A549 (cell line): Measurements from ENCODE around the gene TRIM54. TPM values are rescaled to one million over a fixed set of nuclear protein-coding genes. Genes with fewer than 3 reads are reported as not detected.

Source experiments
- ATAC-seq, 2 experiments: fragments of 200-7000 bp in 1 of 2; fragments of >200 bp in 1 of 2; cut with Nextera tagmentation in 1 of 2; cut with Tn5 transposase in 1 of 2; 3 replicates each; pipeline versions ENCODE4 v1.8.0 to v1.9.1; 2018 to 2020; ENCODE audit warnings: mild to moderate bottlenecking in 1 of 2, moderate library complexity in 1 of 2
- CTCF ChIA-PET: fragments of 300-600 bp; sonication (Branson Sonifier 250); formaldehyde crosslinking; extraction: SDS; loops from one replicate; lab custom pipeline; 2021; ENCODE audit warnings: antibody characterized with exemption, inconsistent platforms; lab: Yijun Ruan, JAX
- POLR2A ChIA-PET: fragments of 350-600 bp; formaldehyde crosslinking; extraction: SDS; loops from one replicate; lab custom pipeline; 2021; ENCODE audit warnings: antibody characterized with exemption, inconsistent platforms; lab: Yijun Ruan, JAX
- DNase-seq, 2 experiments: peaks; one replicate each; pipeline versions ENCODE4 v3.0.0 to v3.0.0-alpha.2; 2011 to 2016; ENCODE audit warnings: low read depth in 1 of 2, low spot score in 1 of 2
- FAIRE-seq: peaks from 2 replicates; lab custom pipeline; 2011; peaks lifted over from hg19 to GRCh38; lab: Jason Lieb, UNC
- H3K27ac ChIP-seq, 2 experiments: fragments of >200 bp; sonication (Bioruptor Twin); formaldehyde crosslinking; 3 replicates each; pipeline ENCODE4 v1.5.1; 2016 to 2017
- H3K4me1 ChIP-seq: fragments of >200 bp; sonication (Bioruptor Twin); formaldehyde crosslinking; 3 replicates; pipeline ENCODE4 v1.6.1; 2016
- H3K4me2 ChIP-seq: fragments of >200 bp; sonication (Bioruptor Twin); formaldehyde crosslinking; 3 replicates; pipeline ENCODE4 v1.6.1; 2016
- H3K4me3 ChIP-seq: fragments of >200 bp; sonication (Bioruptor Twin); formaldehyde crosslinking; 3 replicates; pipeline ENCODE4 v1.5.1; 2016
- H3K9me3 ChIP-seq: fragments of >200 bp; sonication (Bioruptor Twin); formaldehyde crosslinking; 3 replicates; pipeline ENCODE4 v1.6.1; 2016
- BHLHE40 ChIP-seq: IDR thresholded peaks from 2 replicates; pipeline ENCODE4 v1.6.1; 2012; ENCODE audit warnings: low read depth, low read length, inconsistent platforms
- CBX8 ChIP-seq: fragments of 200-600 bp; sonication (generic); IDR thresholded peaks from 2 replicates; pipeline ENCODE4 v1.6.1; 2016
- CHD4 ChIP-seq: fragments of 200-600 bp; sonication (generic); IDR thresholded peaks from 2 replicates; pipeline ENCODE4 v1.6.1; 2016; ENCODE audit warnings: antibody characterized with exemption, mild to moderate bottlenecking, borderline replicate concordance
- EHF ChIP-seq: fragments of 250-450 bp; sonication (Bioruptor Pico); IDR thresholded peaks from 2 replicates; pipeline ENCODE4 v1.5.0; 2020; ENCODE audit warnings: mild to moderate bottlenecking
- ELK1 ChIP-seq: fragments of 150-350 bp; IDR thresholded peaks from 2 replicates; pipeline ENCODE4 v1.6.1; 2014; ENCODE audit warnings: low read depth, mild to moderate bottlenecking, low read length
- EP300 ChIP-seq, 2 experiments: fragments of >200 bp; sonication (Bioruptor Twin); formaldehyde crosslinking; IDR thresholded peaks; 2 replicates in 1 of 2; 3 replicates in 1 of 2; pipeline ENCODE4 v1.6.1; 2016 to 2017
- ESRRA ChIP-seq: fragments of 150-350 bp; IDR thresholded peaks from 2 replicates; pipeline ENCODE4 v1.6.1; 2014; ENCODE audit warnings: mild to moderate bottlenecking, low read length, borderline replicate concordance
- HMGXB4 ChIP-seq: fragments of 250-450 bp; sonication (Bioruptor Pico); IDR thresholded peaks from 2 replicates; pipeline ENCODE4 v1.5.0; 2021; ENCODE audit warnings: mild to moderate bottlenecking, moderate library complexity, borderline replicate concordance
- HOXB13 ChIP-seq: fragments of 250-450 bp; sonication (Bioruptor Pico); IDR thresholded peaks from 2 replicates; pipeline ENCODE4 v1.5.0; 2020; ENCODE audit warnings: low read depth, mild to moderate bottlenecking, moderate library complexity
- MAFK ChIP-seq: fragments of 450-650 bp; IDR thresholded peaks from 2 replicates; pipeline ENCODE4 v1.6.1; 2014; ENCODE audit not compliant: partially characterized antibody
- NFE2L2 ChIP-seq: fragments of 150-350 bp; conservative IDR thresholded peaks from 2 replicates; pipeline ENCODE4 v1.6.1; 2014; ENCODE audit warnings: low read length
- PHF8 ChIP-seq: fragments of 200-600 bp; sonication (generic); IDR thresholded peaks from 2 replicates; pipeline ENCODE4 v1.6.1; 2016; ENCODE audit warnings: low read depth, mild to moderate bottlenecking, antibody characterized with exemption, moderate library complexity, borderline replicate concordance
- RAD21 ChIP-seq, 2 experiments: fragments of >200 bp in 1 of 2; sonication (Bioruptor Twin) in 1 of 2; formaldehyde crosslinking in 1 of 2; IDR thresholded peaks in 1 of 2; conservative IDR thresholded peaks in 1 of 2; 2 replicates in 1 of 2; 3 replicates in 1 of 2; pipeline ENCODE4 v1.6.1; 2012 to 2018; ENCODE audit warnings: inconsistent platforms in 1 of 2
- RFX5 ChIP-seq: fragments of 450-650 bp; IDR thresholded peaks from 2 replicates; pipeline ENCODE4 v1.7.1; 2014; ENCODE audit warnings: antibody characterized with exemption, mild to moderate bottlenecking, moderate library complexity
- SREBF2 ChIP-seq: fragments of 450-650 bp; IDR thresholded peaks from 2 replicates; pipeline ENCODE4 v1.6.1; 2014; ENCODE audit warnings: mild to moderate bottlenecking, moderate library complexity
- TFCP2L1 ChIP-seq: fragments of 250-450 bp; sonication (Bioruptor Pico); IDR thresholded peaks from 2 replicates; pipeline ENCODE4 v1.5.0; 2021; ENCODE audit warnings: mild to moderate bottlenecking
- TP53 ChIP-seq: fragments of 250-450 bp; sonication (Bioruptor Pico); IDR thresholded peaks from 2 replicates; pipeline ENCODE4 v1.5.0; 2021; ENCODE audit warnings: mild to moderate bottlenecking, moderate library complexity
- ZC3H11A ChIP-seq: fragments of 450-650 bp; IDR thresholded peaks from 2 replicates; pipeline ENCODE4 v1.6.1; 2014; ENCODE audit warnings: antibody characterized with exemption, mild to moderate bottlenecking
- ZNF302 ChIP-seq: fragments of 250-450 bp; sonication (Bioruptor Pico); IDR thresholded peaks from 2 replicates; pipeline ENCODE4 v1.9.0; 2021; ENCODE audit warnings: inconsistent platforms, mild to moderate bottlenecking, moderate library complexity
- WGBS: methylation state at CpG from one replicate; pipeline ENCODE4 v1.1.6; 2017; ENCODE audit errors: missing lambda C conversion rate; 5-methylcytosine and 5-hydroxymethylcytosine counted together
- polyA plus RNA-seq, 4 experiments: library from polyadenylated mRNA; depleted of rRNA in 3 of 4; stranded (reverse); fragments of >200 nt; fragmentation: RNase III in 1 of 4; extraction: RNeasy Plus Mini Kit Qiagen cat#74134 plus additional on column Dnase treatment in 1 of 4; gene quantifications; 2 replicates in 3 of 4; 3 replicates in 1 of 4; pipeline ENCODE4 v1.2.3, GENCODE V29; 2011 to 2017
- TF ChIP-seq, protein P1 (sequence below): fragments of >200 bp; sonication (Bioruptor Twin); formaldehyde crosslinking; IDR thresholded peaks from 3 replicates; pipeline ENCODE4 v1.5.1; 2016

Gene TRIM54
- polyA plus RNA-seq, 2 of the 4 experiments (the other 2 are of a cell fraction), result 0.13 to 0.14 TPM

GRCh38 chr2:27288610-27289009, 6.4 kb downstream of the TRIM54 start:
- ATAC-seq, result no peak
- TF ChIP-seq ZNF302 (CRISPR knock-in tag) (no peak), SREBF2 (no peak), ZC3H11A (no peak), TFCP2L1 (CRISPR knock-in tag) (no peak), EP300 (IDR thresholded peaks at IDR 0.05) (no peak), ESRRA (no peak), CHD4 (no peak), TP53 (CRISPR knock-in tag) (no peak), HMGXB4 (no peak), CBX8 (no peak), BHLHE40 (no peak), NFE2L2 (no peak)
- TF ChIP-seq, protein P1, sequence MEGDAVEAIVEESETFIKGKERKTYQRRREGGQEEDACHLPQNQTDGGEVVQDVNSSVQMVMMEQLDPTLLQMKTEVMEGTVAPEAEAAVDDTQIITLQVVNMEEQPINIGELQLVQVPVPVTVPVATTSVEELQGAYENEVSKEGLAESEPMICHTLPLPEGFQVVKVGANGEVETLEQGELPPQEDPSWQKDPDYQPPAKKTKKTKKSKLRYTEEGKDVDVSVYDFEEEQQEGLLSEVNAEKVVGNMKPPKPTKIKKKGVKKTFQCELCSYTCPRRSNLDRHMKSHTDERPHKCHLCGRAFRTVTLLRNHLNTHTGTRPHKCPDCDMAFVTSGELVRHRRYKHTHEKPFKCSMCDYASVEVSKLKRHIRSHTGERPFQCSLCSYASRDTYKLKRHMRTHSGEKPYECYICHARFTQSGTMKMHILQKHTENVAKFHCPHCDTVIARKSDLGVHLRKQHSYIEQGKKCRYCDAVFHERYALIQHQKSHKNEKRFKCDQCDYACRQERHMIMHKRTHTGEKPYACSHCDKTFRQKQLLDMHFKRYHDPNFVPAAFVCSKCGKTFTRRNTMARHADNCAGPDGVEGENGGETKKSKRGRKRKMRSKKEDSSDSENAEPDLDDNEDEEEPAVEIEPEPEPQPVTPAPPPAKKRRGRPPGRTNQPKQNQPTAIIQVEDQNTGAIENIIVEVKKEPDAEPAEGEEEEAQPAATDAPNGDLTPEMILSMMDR, result no peak

GRCh38 chr2:27290549-27290948, 8.3 kb downstream of the TRIM54 start:
- Histone ChIP-seq H3K27ac (no peak overlapping the region), H3K9me3 (no peaks in the 10 kb centered on the region), H3K4me3 (no peak overlapping the region), H3K4me1 (peaks cover 36% of the 10 kb centered on the region), H3K4me2 (no peak overlapping the region)
- DNase-seq (no peak), FAIRE-seq (no peak), ATAC-seq (no peak)
- no peak for TF ChIP-seq HOXB13 (CRISPR knock-in tag)
- no peak for TF ChIP-seq PHF8
- no peak for TF ChIP-seq NFE2L2
- TF ChIP-seq RAD21 (conservative IDR thresholded peaks at IDR 0.05 in 1 of 2, IDR thresholded peaks at IDR 0.05 in 1 of 2), result no peak
- TF ChIP-seq RFX5, result no peak
- no peak for TF ChIP-seq EP300 (IDR thresholded peaks at IDR 0.05)
- no peak for TF ChIP-seq MAFK
- no peak for TF ChIP-seq ELK1
- ChIA-PET CTCF (interaction anchor here (0.6 to 20.5 kb wide), 9 partner anchors 8 to 329 kb away, joined by 3 to 394 read pairs (median 13); partner anchors contain the start of genes DNAJC5G, SLC30A3 and TRIM54), POLR2A (no interaction called here)
- 96% methylated on average over 5 of the region's 5 CpGs for WGBS

More at GRCh38 chr2:27288610-27289009, 6.4 kb downstream of the TRIM54 start:
- POLR2A ChIA-PET, result no interaction called here
- Histone ChIP-seq H3K4me2 (no peak overlapping the region), H3K9me3 (no peaks in the 10 kb centered on the region), H3K27ac (no peak overlapping the region), H3K4me3 (no peak overlapping the region), H3K4me1 (peaks cover 23% of the 10 kb centered on the region)
- 58% methylated on average over 3 of the region's 3 CpGs for WGBS
- DNase-seq (no peak), FAIRE-seq (peak; percentile 28)
- CTCF ChIA-PET, result interaction anchor here (0.9 to 20.5 kb wide), 9 partner anchors 8 to 320 kb away, joined by 3 to 394 read pairs (median 4); partner anchors contain the start of genes DNAJC5G, KHK, SLC30A3 and TRIM54

DNA sequence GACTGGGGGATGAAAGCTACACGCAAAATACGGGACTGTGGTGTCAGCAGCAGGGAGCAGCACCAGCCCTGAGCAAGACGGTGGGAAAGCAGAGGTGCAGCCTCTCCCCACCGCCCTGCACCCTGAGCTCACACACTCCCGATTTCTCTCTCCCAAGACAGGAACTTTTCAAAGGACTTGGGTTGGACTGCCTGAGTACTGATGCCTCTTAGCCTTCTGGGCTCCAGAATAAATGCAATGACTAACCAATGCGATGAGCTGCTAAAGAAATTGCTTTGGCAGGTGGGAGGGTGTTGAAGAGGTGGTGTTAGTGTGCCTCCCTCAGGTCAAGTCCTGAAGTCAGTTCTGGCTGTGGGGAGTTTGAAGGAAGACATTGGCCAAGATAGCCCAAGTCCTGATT, 9.6 kb downstream of the TRIM54 start:
- TF ChIP-seq ESRRA (no peak), MAFK (no peak), ZNF302 (CRISPR knock-in tag) (no peak), EHF (CRISPR knock-in tag) (no peak), RAD21 (conservative IDR thresholded peaks at IDR 0.05 in 1 of 2, IDR thresholded peaks at IDR 0.05 in 1 of 2) (peak; percentile 57 to 68)
- TF ChIP-seq, protein P1, result peak; percentile 36
- FAIRE-seq, result no peak
- ChIA-PET CTCF (interaction anchor here (0.8 to 20.5 kb wide), 20 partner anchors 11 to 330 kb away, joined by 3 to 394 read pairs (median 4); partner anchors contain the start of genes DNAJC5G, MPV17, SLC30A3 and TRIM54), POLR2A (no interaction called here)
- Histone ChIP-seq H3K4me1 (peaks cover 36% of the 10 kb centered on the region), H3K9me3 (no peaks in the 10 kb centered on the region), H3K27ac (peak overlapping the region; percentile 19 to 49; a peak in 4 of 6 replicates), H3K4me3 (no peak overlapping the region), H3K4me2 (peak overlapping the region; percentile 54; the same call in 2 of the 3 replicates)
- peak; percentile 77 to 79 for ATAC-seq
- peak; percentile 36 to 66 for DNase-seq
- 80% methylated on average over 6 of the region's 6 CpGs for WGBS
